Measurements from ENCODE around the gene REEP1. TPM values are rescaled to one million over a fixed set of nuclear protein-coding genes. Genes with fewer than 3 reads are reported as not detected.

REEP1 gene, protein sequence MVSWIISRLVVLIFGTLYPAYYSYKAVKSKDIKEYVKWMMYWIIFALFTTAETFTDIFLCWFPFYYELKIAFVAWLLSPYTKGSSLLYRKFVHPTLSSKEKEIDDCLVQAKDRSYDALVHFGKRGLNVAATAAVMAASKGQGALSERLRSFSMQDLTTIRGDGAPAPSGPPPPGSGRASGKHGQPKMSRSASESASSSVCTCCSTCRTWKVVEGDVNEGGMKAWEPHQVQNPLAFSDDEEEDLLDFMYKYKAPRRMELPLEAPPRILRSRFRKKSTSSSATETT
- total RNA-seq, result under 1 TPM in 2 of 3 donors, not detected in 1; 0.13 to 0.35 TPM

DNA sequence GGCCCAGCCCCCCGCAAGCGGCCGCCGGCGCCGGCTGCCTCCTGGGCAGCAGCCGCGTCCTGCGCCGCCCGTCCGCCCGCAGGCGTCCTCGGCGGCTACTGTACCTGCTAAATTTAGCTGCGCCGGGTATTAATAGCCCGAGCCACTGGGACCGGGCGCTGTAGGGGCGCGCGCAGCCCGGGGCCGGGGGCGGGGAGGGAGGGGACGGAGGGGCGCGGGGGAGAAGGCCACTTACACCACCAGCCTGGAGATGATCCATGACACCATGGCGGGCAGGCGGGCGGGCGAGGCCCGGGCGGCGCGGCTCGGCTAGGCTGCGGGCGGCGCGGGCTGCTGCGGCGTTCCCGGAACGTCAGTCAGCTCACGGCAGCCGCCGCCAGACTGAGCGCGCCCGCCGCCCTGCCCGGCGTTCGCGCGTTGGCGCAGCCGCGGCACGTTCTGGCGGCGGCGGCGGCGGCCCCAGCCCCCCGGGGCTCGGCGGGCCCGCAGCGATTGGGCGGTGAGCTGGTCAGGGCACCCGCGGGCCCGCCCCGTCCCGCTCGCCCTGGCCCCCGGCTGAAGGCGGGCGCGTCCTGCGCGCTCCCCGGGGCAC lies at the start of gene REEP1:
Gene REEP1, minus strand, starts transcription at position 383 of the 592 bp plus-strand sequence. Its CDS starts 116 bp downstream, at position 267.
- Mint-ChIP-seq H3K36me3 (ENCODE audit: insufficient read depth) (peaks cover under 1% of the 10 kb centered on the region), H3K27me3 (ENCODE audit: low read depth) (peaks cover 67% of the 10 kb centered on the region), H3K9me3 (peaks cover 17% of the 10 kb centered on the region), H3K4me1 (ENCODE audit: low read depth) (peaks cover 16% of the 10 kb centered on the region), H3K4me3 (peak within 1 kb of the TSS; percentile 75)
- peak; percentile 85 to 86 for ATAC-seq
- no peak for DNase-seq

DNA sequence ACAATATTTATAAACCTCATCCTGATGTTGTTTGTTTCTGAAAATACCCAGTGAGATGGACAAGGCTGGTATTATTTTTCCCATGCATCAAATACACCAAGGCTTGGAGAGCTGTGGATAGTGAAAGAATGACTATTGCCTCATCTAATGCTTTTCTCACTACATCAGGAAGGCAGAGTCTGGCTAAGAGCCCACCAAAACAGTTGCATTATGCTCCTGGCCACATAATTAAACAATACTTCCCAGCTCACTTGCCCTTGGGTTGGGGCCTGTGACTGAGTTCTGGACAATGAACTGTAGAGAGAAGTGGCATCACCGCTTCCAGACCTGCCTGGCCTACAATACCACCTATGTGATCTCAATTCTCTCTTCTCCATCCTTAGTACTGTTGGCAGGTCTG lies 46.4 kb upstream of the REEP1 start:
- no peak for ATAC-seq
- no peaks in the 10 kb centered on the region for H3K4me1 Mint-ChIP-seq (ENCODE audit: low read depth)
- no peaks in the 10 kb centered on the region for H3K36me3 Mint-ChIP-seq (ENCODE audit: insufficient read depth)
- peaks cover 13% of the 10 kb centered on the region for H3K27me3 Mint-ChIP-seq (ENCODE audit: low read depth)
- peaks cover under 1% of the 10 kb centered on the region for H3K9me3 Mint-ChIP-seq
- no peak for DNase-seq
- no peak overlapping the region for H3K4me3 Mint-ChIP-seq

DNA sequence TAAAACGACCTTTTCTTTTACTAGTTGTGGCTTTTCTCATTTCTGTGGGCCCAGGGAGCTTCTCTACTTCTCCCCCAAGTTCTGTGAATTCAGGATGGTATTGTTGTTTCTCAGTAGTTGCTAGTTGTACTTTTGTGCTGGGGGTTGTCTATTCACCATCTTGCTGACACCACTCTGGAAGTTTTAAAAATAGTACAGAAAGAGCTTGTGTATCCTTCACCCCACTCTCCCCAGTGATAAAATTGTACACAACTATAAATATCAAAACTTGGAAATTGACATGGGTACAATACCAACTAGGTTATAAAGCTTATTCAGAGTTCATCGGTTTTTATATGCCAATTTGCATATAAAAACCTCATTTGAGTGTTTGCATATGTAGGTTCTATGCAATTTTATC lies 45.3 kb upstream of the REEP1 start:
- no peak for ATAC-seq
- Mint-ChIP-seq H3K27me3 (ENCODE audit: low read depth) (peaks cover 16% of the 10 kb centered on the region), H3K4me1 (ENCODE audit: low read depth) (no peaks in the 10 kb centered on the region), H3K36me3 (ENCODE audit: insufficient read depth) (no peaks in the 10 kb centered on the region), H3K4me3 (no peak overlapping the region), H3K9me3 (peaks cover 5% of the 10 kb centered on the region)
- no peak for DNase-seq

DNA sequence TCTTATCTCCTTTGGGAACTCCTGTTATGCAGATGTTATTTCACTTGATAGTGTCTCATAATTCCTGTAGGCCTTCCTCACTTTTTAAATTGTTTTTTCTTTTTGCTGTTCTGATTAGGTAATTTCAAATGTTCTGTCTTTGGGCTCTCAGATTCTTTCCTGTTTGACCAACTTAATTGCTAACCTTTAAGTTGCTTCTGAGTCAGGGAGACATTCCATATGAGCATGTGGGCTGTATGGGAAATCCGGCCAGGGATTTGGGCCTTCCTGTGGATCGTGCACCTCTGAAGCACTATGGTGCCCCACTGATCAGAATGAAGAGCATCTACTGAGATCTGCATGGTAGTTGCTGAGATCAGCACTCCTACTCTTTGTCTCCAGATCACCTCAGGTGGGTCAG lies 44.7 kb upstream of the REEP1 start:
- H3K4me1 Mint-ChIP-seq (ENCODE audit: low read depth), result no peaks in the 10 kb centered on the region
- H3K9me3 Mint-ChIP-seq, result peaks cover 5% of the 10 kb centered on the region
- no peak for ATAC-seq
- H3K4me3 Mint-ChIP-seq, result no peak overlapping the region
- H3K27me3 Mint-ChIP-seq (ENCODE audit: low read depth), result peaks cover 16% of the 10 kb centered on the region
- DNase-seq, result no peak
- H3K36me3 Mint-ChIP-seq (ENCODE audit: insufficient read depth), result no peaks in the 10 kb centered on the region

DNA sequence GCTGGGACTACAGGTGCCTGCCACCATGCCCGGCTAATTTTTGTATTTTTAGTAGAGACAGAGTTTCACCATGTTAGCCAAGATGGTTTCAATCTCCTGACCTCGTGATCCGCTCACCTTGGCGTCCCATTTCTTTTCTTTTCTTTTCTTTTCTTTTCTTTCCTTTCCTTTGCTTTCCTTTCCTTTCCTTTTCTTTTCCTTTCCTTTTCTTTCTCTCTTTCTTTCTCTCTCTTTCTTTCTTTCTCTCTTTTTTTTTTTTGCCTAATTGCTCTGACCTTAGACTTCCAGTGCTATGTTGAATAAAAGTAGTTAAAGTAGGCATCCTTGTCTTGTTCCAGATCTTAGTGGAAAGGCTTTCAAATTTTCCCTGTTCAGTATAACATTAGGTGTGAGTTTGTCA lies 41.0 kb upstream of the REEP1 start:
- DNase-seq, result no peak

GRCh38 chr2:86375623-86376022 lies 38.2 kb upstream of the REEP1 start:
- Mint-ChIP-seq H3K4me1 (ENCODE audit: low read depth) (peaks cover 23% of the 10 kb centered on the region), H3K4me3 (no peak overlapping the region), H3K36me3 (ENCODE audit: insufficient read depth) (no peaks in the 10 kb centered on the region)

More for the DNA sequence above, 41.0 kb upstream of the REEP1 start:
- ATAC-seq, result no peak
- H3K27me3 Mint-ChIP-seq (ENCODE audit: low read depth), result peaks cover 17% of the 10 kb centered on the region
- H3K4me1 Mint-ChIP-seq (ENCODE audit: low read depth), result peaks cover 2% of the 10 kb centered on the region
- no peaks in the 10 kb centered on the region for H3K36me3 Mint-ChIP-seq (ENCODE audit: insufficient read depth)
- H3K4me3 Mint-ChIP-seq, result no peak overlapping the region
- peaks cover 10% of the 10 kb centered on the region for H3K9me3 Mint-ChIP-seq

DNA sequence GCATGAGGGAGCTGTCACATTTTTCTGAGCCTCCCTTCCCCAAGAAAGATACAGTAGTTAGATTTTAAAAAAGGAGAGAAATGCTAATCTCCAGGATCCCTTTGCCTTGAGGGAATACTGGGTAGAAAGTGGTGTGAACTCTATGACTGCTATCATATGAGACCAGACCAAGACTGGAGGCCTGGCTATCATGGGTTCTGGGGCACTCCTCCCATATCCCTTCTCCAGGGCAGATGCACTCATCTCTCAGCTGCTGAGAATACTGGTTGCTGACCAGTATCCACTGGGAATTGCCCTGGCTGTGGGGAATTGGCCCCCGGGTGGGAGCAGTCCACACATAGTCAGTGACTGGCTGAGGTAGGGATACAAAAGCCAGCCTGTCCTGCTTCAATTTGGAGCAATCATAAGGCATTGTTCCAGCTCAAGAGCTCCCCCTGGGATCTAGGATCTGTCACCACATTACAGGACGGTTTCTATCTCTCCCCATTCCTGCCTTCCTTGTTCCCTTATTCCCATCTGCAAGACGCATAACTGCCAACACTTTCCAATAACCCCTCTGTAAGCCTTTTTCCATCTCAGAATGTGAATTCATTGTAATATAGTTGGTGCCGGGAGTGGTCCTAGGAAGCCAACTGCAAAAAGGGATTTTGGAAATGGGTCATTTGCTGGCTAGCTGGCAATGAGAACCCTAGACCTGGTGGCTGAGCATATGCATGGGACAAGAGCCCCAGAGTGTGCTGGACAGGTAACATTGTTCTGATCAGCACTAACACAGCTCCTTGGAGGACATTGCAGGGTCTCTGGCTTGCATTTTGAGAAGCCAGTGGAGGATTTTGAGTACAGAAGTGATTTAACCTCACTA lies 35.4 kb upstream of the REEP1 start:
- Mint-ChIP-seq H3K4me3 (no peak overlapping the region), H3K36me3 (ENCODE audit: insufficient read depth) (no peaks in the 10 kb centered on the region), H3K9me3 (peaks cover 8% of the 10 kb centered on the region), H3K4me1 (ENCODE audit: low read depth) (peaks cover 40% of the 10 kb centered on the region), H3K27me3 (ENCODE audit: low read depth) (peaks cover 3% of the 10 kb centered on the region)
- DNase-seq (no peak), ATAC-seq (no peak)

More at GRCh38 chr2:86375623-86376022, 38.2 kb upstream of the REEP1 start:
- no peak for DNase-seq
- Mint-ChIP-seq H3K27me3 (ENCODE audit: low read depth) (peaks cover 7% of the 10 kb centered on the region), H3K9me3 (peaks cover 10% of the 10 kb centered on the region)
- no peak for ATAC-seq

DNA sequence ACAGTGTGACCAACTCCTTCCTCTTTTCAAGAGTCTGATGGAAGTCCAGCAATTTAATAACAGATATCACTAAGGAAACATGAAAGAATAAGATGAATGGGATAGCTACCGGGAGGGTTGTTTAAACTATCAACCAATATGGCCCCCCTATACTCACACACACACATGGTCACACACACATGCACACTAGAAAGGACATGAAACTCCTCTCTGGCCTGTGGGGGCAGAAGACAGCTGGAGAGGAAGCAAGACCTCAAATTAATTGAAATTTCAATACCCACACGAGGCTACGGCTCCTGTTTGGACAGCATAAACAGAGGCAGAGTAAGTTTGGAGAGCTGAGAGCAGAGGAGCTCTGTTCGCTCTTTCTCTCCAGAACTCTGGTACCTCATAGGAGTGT lies 34.7 kb upstream of the REEP1 start:
- Mint-ChIP-seq H3K27me3 (ENCODE audit: low read depth) (peaks cover 3% of the 10 kb centered on the region), H3K4me3 (no peak overlapping the region), H3K9me3 (peaks cover 8% of the 10 kb centered on the region), H3K4me1 (ENCODE audit: low read depth) (peaks cover 45% of the 10 kb centered on the region), H3K36me3 (ENCODE audit: insufficient read depth) (no peaks in the 10 kb centered on the region)
- ATAC-seq, result no peak
- DNase-seq, result no peak

DNA sequence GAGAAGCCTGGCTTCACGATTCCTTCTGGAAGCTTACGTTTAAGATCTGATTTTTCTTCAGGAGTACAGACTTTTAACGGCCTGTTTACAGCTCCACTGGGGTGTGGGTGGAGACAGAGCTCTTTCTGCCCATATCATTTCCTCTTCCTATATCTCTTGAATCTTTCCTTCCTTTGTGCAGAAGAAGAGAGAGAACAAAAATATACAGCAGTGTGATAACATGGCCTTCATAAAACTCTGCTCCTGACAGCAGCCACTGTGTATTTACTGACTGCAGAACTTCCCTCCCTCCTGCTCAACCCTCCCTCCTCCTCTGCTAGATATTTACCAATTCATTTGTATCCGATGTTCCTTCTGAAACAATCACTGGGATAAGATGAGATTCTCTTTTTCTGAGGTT lies 34.1 kb upstream of the REEP1 start:
- Mint-ChIP-seq H3K36me3 (ENCODE audit: insufficient read depth) (no peaks in the 10 kb centered on the region), H3K4me3 (peak overlapping the region; percentile 3), H3K27me3 (ENCODE audit: low read depth) (peaks cover 3% of the 10 kb centered on the region), H3K4me1 (ENCODE audit: low read depth) (peaks cover 47% of the 10 kb centered on the region), H3K9me3 (peaks cover 8% of the 10 kb centered on the region)
- DNase-seq, result no peak
- ATAC-seq, result peak in 1 of 2 donors; percentile 12

DNA sequence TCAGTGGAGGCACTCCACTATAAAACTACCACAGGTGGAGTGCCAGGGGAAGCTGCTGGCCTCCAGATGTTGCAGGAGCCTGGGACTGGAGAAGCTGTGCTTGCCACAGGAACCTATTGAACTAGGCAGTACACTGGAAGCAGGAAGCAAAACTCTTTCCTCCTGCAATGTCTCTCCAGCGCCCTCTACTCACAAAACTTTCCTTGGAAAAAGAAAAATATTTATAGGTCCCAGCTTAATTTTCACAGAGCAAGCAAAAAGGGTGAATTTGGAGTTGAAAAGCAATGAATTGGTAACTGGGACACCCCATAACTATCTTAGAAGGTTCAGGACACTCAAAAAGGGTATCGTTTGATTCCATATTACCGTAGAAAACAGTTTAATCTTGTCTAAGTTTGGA lies 33.2 kb upstream of the REEP1 start:
- no peaks in the 10 kb centered on the region for H3K36me3 Mint-ChIP-seq (ENCODE audit: insufficient read depth)
- H3K9me3 Mint-ChIP-seq, result peaks cover 8% of the 10 kb centered on the region
- H3K4me1 Mint-ChIP-seq (ENCODE audit: low read depth), result peaks cover 47% of the 10 kb centered on the region
- no peak overlapping the region for H3K4me3 Mint-ChIP-seq
- H3K27me3 Mint-ChIP-seq (ENCODE audit: low read depth), result no peaks in the 10 kb centered on the region
- ATAC-seq, result no peak
- DNase-seq, result no peak

GRCh38 chr2:86368161-86368824 lies 30.9 kb upstream of the REEP1 start:
- ATAC-seq (peak; percentile 55 to 70), DNase-seq (peak; percentile 27)
- H3K4me1 Mint-ChIP-seq (ENCODE audit: low read depth), result peaks cover 45% of the 10 kb centered on the region
- H3K36me3 Mint-ChIP-seq (ENCODE audit: insufficient read depth), result no peaks in the 10 kb centered on the region
- no peaks in the 10 kb centered on the region for H3K27me3 Mint-ChIP-seq (ENCODE audit: low read depth)
- peak overlapping the region; percentile 58 for H3K4me3 Mint-ChIP-seq
- H3K9me3 Mint-ChIP-seq, result peaks cover 3% of the 10 kb centered on the region

- H3K4me3 Mint-ChIP-seq, result no peak overlapping the region
- peaks cover 3% of the 10 kb centered on the region for H3K9me3 Mint-ChIP-seq
- H3K27me3 Mint-ChIP-seq (ENCODE audit: low read depth), result no peaks in the 10 kb centered on the region
Measured at GRCh38 chr2:86367499-86367777, 30.0 kb upstream of the REEP1 start.

GRCh38 chr2:86366651-86367498 lies 29.4 kb upstream of the REEP1 start:
- Mint-ChIP-seq H3K27me3 (ENCODE audit: low read depth) (no peaks in the 10 kb centered on the region), H3K4me1 (ENCODE audit: low read depth) (peaks cover 33% of the 10 kb centered on the region)

More at GRCh38 chr2:86367499-86367777, 30.0 kb upstream of the REEP1 start:
- no peak for DNase-seq
- Mint-ChIP-seq H3K4me1 (ENCODE audit: low read depth) (peaks cover 39% of the 10 kb centered on the region), H3K36me3 (ENCODE audit: insufficient read depth) (no peaks in the 10 kb centered on the region)
- no peak for ATAC-seq

More at GRCh38 chr2:86366651-86367498, 29.4 kb upstream of the REEP1 start:
- no peak for ATAC-seq
- Mint-ChIP-seq H3K9me3 (peaks cover 3% of the 10 kb centered on the region), H3K4me3 (no peak overlapping the region), H3K36me3 (ENCODE audit: insufficient read depth) (no peaks in the 10 kb centered on the region)
- DNase-seq, result no peak

Measured in activated T-cell treated with anti-CD3 and anti-CD28 coated beads, Interleukin-2, amount 50 U/mL, for 4 hours (primary cell).